IPS DF 19.7 (cell line): ENCODE data around the gene VAMP4.
"Not testable (repeated sequence)": the region's sequence is repeated elsewhere in the genome, so short reads cannot be mapped to it uniquely, and the experiment has no call there.

Experiments used
- DNase-seq: peaks from one replicate; pipeline ENCODE4 v3.0.0-alpha.2; 2013; ENCODE audit warnings: low read depth, low spot score

VAMP4 gene

GRCh38 chr1:171699531-171699930 lies 42.3 kb downstream of the VAMP4 start:
- no peak for DNase-seq

- not testable (repeated sequence) for DNase-seq
Observed at GRCh38 chr1:171695772-171696171, 46.1 kb downstream of the VAMP4 start.

GRCh38 chr1:171693541-171693940 lies 48.3 kb downstream of the VAMP4 start:
- not testable (repeated sequence) for DNase-seq

GRCh38 chr1:171683870-171684269 lies 58.0 kb downstream of the VAMP4 start:
- DNase-seq, result no peak

GRCh38 chr1:171680339-171680738 lies 61.5 kb downstream of the VAMP4 start:
- no peak for DNase-seq

- no peak for DNase-seq
Observed at GRCh38 chr1:171676823-171677222, 65.0 kb downstream of the VAMP4 start.

GRCh38 chr1:171674431-171675405 lies 67.1 kb downstream of the VAMP4 start:
- DNase-seq, result no peak

- no peak for DNase-seq
Observed at GRCh38 chr1:171670739-171671138, 71.1 kb downstream of the VAMP4 start.

GRCh38 chr1:171668372-171668771 lies 73.5 kb downstream of the VAMP4 start:
- DNase-seq, result no peak

GRCh38 chr1:171666114-171666769 lies 75.6 kb downstream of the VAMP4 start:
- DNase-seq, result no peak

- no peak for DNase-seq
Observed at GRCh38 chr1:171664976-171665375, 76.9 kb downstream of the VAMP4 start.

- DNase-seq, result no peak
Observed at GRCh38 chr1:171663854-171664575, 77.8 kb downstream of the VAMP4 start.

- no peak for DNase-seq
Observed at GRCh38 chr1:171663036-171663853, 78.6 kb downstream of the VAMP4 start.

GRCh38 chr1:171661076-171661650 lies 80.7 kb downstream of the VAMP4 start:
- no peak for DNase-seq

- not testable (repeated sequence) for DNase-seq
Observed at GRCh38 chr1:171656206-171656605, 85.7 kb downstream of the VAMP4 start.

- no peak for DNase-seq
Observed at GRCh38 chr1:171655746-171656116, 86.1 kb downstream of the VAMP4 start.

- no peak for DNase-seq
Observed at GRCh38 chr1:171654942-171655745, 86.7 kb downstream of the VAMP4 start.

GRCh38 chr1:171654201-171654941 lies 87.5 kb downstream of the VAMP4 start:
- DNase-seq, result no peak

GRCh38 chr1:171653796-171654195 lies 88.1 kb downstream of the VAMP4 start:
- DNase-seq, result no peak
